GM03348 (cell line): Measurements from ENCODE around the gene DAPK1.
"Not testable (repeated sequence)": the region's sequence is repeated elsewhere in the genome, so short reads cannot be mapped to it uniquely, and the experiment has no call there.

Source experiments
- DNase-seq: peaks from one replicate; pipeline ENCODE4 v3.0.0; 2012; ENCODE audit warnings: low spot score

DAPK1 gene

DNA sequence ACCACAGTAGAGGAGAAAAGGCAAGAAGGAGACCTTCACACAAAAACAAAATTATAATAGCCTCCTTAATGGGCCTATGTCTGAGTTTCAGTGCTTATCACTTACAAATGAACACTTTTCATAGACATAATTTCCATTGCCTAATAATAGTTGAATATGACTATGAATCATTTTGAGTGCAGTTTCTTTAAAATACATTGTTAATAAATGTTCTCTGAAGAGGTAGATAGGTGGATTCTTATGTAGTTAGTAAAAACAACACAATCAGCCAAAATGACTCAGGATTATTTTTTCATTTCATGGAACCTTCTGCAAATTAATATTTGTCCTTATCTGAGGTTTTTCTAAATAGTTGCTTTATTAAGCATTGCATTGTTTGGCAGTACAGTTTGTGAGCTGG, 45.6 kb downstream of the DAPK1 start:
- DNase-seq: no peak

DNA sequence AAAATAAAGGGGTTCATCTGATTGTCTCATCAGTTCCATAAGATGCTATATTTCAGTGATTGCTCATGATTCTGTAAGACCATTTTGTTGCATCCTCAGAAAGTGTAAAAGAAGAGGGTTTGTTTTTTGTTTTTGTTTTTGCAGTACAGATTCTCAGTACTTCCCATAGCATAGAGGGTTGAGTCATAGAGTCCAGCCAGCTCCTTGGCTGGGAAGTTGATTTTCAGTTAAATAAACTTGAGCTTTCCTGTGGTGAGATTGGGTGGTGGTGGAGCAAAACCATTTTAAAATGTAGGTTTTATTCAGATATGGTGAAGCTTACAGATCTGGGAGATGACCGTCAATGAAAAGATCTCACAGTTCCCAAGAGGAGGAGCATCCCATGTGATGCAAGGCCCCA, 48.2 kb downstream of the DAPK1 start:
- DNase-seq: no peak

DNA sequence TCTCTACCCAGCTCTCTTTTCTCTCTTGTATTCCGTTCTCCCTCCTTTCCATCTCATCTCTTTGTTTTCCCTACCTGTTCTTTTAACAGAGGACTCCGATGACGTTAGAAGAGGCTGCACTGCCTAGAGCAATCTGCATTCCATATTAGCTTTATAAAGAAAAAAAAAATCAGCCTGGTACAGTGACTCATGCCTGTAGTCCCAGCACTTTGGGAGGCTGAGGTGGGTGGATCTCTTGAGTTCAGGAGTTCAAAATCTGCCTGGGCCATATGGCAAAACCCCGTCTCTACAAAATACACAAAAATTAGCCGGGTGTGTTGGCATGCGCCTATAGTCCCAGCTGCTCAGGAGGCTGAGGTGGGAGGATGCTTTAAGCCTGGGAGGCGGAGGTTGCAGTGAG, 49.0 kb downstream of the DAPK1 start:
- no peak for DNase-seq

- no peak for DNase-seq
Observed at GRCh38 chr9:87547671-87548081, 50.0 kb downstream of the DAPK1 start.

- no peak for DNase-seq
Observed at GRCh38 chr9:87548159-87548558, 50.5 kb downstream of the DAPK1 start.

DNA sequence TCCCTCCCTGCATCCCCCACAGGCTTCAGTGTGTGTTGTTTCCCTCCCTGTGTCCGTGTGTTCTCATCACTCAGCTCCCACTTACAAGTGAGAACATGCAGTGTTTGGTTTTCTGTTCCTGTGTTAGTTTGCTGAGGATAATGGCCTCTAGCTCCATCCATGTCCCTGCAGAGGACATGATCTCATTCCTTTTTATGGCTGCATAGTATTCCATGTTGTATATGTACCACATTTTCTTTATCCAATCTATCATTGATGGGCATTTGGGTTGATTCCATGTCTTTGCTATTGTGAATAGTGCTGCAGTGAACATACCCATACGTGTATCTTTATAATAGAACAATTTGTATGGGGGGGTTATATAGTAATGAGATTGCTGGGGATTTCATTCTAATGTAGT, 51.4 kb downstream of the DAPK1 start:
- DNase-seq: not testable (repeated sequence)

DNA sequence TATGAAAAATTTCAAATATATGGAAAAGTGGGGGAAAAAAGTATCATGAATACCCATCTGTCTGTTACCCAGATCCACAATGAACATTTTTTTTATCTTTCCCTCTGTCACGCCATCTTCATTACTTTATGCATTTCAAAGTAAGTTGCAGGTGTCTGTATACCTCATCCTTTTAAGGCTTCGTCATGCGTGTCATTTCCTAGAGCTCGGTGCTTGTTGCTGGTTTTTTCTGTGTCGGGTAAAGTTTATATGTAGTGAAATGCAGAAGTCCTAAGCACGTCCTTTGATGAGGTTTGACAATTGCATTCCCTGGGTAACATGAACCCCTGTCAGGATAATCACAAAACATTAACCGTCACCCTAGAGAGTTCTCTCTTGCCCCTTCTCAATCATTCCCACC, 52.1 kb downstream of the DAPK1 start:
- no peak for DNase-seq

GRCh38 chr9:87550253-87550954, 52.7 kb downstream of the DAPK1 start:
- DNase-seq: no peak

DNA sequence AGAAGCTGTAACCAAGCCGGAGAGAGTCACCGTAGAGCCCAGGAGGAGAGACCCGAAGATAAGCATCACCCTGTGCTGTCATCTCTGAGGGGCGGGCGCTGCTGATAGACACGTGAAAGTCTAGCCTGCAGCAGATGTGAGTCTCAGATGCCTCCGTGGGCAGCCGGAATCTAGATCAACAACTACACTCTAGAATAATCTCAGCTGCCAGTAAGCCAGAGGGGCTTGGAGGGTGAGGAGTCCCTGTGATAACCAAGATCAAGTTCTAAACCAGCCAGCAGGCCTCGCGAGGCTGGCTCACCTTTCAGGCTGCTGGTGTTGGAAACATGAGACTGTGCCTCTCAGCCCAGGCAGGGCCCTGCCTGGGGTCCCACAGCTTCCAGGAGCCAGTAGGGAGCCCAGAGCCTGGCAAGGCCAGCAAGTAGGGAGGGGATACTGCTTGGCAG, 54.1 kb downstream of the DAPK1 start:
- no peak for DNase-seq

DNA sequence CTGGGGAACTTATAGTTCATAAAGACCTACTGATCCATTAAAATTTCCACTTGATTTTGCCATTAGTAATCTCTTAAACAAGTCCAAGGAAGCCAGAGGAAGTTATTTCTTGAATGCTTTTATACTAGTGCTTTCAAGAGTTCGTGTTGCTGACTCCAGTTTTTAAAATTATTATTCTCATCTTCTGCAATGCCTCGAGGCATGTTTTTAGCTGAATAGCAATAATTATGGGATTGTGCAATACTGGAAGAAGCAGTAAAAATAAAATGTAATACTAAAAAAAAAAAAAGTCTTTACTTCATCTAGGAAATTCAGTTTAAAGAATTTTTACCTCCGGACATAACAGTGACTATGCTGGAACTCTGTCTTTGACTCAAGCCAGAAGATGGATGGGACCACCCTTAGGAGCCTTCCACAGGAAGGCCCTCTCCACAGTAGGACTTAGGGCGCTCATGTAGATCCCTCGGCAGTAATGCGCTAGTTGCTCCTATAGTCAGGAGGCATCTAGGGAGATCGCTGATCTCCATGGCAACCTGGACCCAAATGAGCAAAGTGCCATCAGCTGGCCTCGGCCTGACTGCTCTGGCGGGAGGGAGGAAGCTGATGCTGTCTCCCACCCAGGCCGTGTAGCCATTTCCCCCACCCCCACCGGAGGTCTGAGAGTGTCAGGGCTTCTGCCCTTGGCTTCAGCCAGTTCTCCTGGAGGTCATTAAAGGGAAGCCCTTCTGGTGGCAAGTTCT, 56.7 kb downstream of the DAPK1 start:
- DNase-seq: no peak

DNA sequence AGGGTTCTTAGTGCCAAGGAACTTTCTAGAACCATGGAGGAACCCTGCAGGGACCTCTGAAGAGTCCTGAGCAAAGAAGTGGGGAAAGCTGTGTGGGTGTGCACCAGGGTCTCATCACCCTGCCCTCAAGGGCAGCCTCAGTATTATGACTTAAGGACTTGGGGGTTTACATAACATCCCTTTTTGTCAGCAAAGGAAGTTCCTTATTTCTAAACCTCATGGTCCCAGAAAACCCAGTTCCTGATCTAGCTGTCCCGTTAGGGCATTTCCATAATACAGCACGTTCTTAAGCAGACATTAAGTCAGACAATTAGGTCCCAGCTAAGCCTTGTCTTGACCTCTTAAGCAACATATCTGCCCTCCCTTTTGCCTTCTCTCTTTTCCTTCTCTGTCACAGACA, 57.3 kb downstream of the DAPK1 start:
- no peak for DNase-seq

DNA sequence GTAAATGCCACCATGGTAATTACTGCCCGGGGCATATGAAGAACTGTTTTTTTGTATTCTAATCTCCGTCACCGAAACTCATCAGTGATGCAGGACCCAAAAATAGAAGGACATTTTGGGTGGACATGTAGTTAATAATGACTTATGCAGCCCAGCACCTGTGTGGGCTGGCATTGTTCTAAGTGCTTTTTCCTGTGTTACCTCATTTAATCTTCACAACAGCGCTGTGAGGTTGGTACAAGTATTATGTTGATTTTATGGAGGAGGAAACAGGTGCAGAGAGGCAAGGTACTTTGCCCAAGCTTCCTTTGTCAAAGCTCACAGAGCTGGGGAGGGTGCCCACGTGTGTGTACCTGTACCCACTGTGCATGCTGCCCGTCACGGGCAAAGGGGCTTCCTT, 58.4 kb downstream of the DAPK1 start:
- DNase-seq: no peak

GRCh38 chr9:87556821-87557220, 59.2 kb downstream of the DAPK1 start:
- no peak for DNase-seq

GRCh38 chr9:87557996-87558395, 60.3 kb downstream of the DAPK1 start:
- no peak for DNase-seq

DNA sequence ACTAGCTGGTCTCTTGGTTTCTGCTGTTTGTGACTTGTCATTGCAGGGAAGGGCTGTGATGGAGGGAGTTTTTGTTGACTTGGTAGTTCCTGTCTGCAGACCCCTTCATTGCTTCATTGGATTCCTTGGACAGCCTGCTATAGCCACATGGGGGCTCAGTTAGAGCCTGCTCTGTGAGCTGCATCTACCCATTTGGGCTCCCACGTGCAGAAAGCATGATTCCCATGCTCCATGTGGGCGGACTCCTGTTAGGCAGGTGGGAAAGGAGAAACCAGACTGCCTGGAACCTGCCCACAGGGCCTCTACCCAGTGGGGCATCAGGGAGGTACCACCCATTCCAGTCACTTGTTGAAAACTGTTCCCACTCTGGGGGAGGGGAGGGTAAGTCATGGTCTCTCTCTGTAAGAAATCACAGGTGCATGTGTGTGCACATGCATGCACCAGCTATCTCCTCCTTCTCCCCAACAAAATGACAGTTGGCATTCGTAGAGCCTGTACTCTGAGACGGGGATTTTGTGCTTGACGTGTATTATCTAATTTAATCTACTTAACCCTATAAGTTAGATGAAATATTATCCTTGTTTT, 61.0 kb downstream of the DAPK1 start:
- no peak for DNase-seq

GRCh38 chr9:87562062-87562461, 64.4 kb downstream of the DAPK1 start:
- no peak for DNase-seq

DNA sequence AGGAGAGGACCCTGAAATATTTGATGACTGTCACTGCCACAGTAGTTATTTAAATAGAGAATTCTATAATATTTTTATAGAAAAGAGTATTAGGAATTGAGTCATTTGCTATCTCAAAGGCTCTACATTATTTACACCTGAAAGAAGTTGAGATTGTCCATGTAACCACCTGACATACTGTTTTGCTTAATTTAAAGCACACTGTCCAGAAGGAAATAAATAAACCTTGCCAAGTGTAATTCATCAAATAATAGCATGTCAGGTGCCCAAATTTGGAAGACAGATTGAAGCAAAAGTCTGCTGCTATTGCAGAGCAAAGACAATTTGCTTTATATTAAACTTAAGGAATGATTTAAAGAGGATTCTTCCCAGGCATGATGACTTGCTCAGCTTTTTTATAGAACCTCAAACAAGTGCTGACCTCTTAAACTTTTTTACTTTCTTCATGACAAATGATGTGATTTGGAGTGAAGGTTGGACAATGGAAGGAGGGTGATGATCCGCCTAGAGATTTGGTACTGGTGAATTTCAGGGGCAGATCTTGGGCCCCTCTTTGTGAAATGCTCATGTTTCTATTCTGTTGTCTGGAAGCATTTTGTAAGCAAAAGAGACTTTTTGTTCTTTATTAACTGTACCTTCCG, 65.0 kb downstream of the DAPK1 start:
- no peak for DNase-seq

DNA sequence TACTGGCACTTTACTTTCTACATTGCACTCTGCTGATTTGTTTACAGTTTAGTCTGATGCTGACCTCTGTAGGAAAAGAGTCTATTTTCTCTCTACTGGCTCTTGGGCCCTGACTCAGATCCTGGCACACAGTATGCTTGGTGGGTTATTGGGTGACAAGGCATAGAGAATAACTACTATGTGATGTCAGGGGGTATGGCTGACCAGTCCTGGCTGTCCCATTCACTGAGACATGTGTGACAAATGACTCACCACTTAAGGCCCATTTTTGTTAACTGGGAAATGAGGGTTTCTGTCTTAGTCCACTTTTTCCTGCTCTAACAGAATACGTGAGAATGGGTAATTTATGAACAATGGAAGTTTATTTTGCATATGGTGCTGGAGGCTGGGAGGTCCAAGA, 66.4 kb downstream of the DAPK1 start:
- no peak for DNase-seq

- no peak for DNase-seq
Observed at GRCh38 chr9:87564791-87565241, 67.1 kb downstream of the DAPK1 start.

DNA sequence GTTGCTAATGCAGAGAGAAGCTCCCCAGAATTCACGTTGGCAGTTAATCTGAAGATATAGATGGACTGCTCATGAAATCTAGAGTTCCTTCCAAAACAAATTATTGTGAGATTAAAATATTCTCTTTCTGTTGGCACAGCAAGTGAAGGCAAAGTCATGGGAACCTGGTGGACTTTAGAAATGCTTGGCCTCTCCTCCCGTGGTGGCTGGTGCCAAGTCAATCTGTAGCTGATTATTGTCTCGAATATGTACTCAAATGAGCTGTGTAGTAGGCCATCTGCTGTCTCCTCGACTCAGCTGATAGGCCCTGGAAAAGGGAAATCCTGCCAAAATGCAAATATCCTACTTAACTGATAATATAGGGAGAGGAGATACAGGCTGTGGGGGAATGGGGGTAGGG, 69.3 kb downstream of the DAPK1 start:
- no peak for DNase-seq

DNA sequence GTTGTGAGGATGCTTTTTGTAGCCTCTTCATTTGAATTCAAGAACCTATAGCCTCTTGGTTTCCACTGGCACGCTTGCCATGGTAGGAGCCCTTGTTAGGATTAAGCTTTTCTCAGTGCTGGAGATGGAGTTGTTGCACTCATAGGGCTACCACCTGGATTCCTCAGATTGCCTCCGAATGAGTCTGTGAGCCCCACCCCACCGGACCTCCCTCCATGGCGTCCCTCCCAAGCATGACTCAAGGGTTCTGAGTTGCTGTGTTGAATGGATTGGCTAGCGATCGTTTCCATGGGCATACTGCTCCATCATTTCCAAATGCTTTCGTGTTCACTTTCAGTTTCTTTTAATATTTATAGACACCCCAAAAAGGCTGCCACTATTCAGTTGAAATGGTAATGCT, 69.9 kb downstream of the DAPK1 start:
- peak; percentile 18 for DNase-seq

GRCh38 chr9:87567983-87568382, 70.3 kb downstream of the DAPK1 start:
- DNase-seq: no peak

DNA sequence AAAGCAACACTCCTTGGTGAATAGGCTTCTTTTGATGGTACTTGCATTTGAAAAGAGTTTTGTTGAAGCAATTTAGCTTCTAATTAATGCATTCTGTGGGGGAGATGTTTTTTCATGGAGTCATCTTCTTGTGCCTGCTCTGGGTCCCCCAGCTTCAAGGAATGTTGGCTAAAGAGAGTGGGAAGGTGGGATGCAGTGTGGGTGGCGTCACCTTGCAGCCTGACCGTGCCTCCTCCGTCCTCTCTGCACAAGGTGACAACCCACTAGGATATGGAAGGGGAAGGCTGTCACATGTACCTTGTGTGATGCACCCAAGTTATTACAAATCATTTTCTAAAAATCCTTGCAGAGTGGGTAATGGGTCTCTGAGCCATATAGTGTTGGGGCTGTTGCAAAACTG, 70.7 kb downstream of the DAPK1 start:
- no peak for DNase-seq
